Kidney (tissue), 14 donors: ENCODE measurements around the gene TGFBR2. TPM values are rescaled to one million over a fixed set of nuclear protein-coding genes. Genes with fewer than 3 reads are reported as not detected.

ENCODE experiments used
- DNase-seq, 5 donors: peaks; one replicate each; pipeline ENCODE4 v3.0.0-alpha.2; 2013 to 2020
- FAIRE-seq: peaks from 2 replicates; lab custom pipeline; 2012; peaks lifted over from hg19 to GRCh38; lab: Jason Lieb, UNC
- H3K27ac ChIP-seq, 2 donors: one replicate each; pipeline ENCODE4 v1.7.0; 2013; ENCODE audit warnings: low read depth in 2 of 2, low read length in 2 of 2, inconsistent platforms in 1 of 2
- H3K27me3 ChIP-seq: one replicate; pipeline ENCODE4 v1.7.1; 2013; ENCODE audit warnings: low read length, inconsistent platforms; ENCODE audit not compliant: control insufficient read depth, insufficient read depth
- H3K36me3 ChIP-seq, 3 donors: one replicate each; pipeline versions ENCODE4 v1.7.0 to v1.7.1; 2013; ENCODE audit warnings: low read length in 3 of 3, control low read depth in 1 of 3, inconsistent platforms in 1 of 3; ENCODE audit not compliant: insufficient read depth in 3 of 3, control insufficient read depth in 2 of 3
- H3K4me1 ChIP-seq, 3 donors: one replicate each; pipeline versions ENCODE4 v1.7.0 to v1.7.1; 2013; ENCODE audit warnings: low read length in 3 of 3, inconsistent platforms in 1 of 3, low read depth in 1 of 3; ENCODE audit not compliant: control insufficient read depth in 2 of 3, insufficient read depth in 2 of 3
- H3K4me3 ChIP-seq, 3 donors: one replicate each; pipeline versions ENCODE4 v1.7.0 to v1.8.1; 2013; ENCODE audit warnings: low read length in 3 of 3, control low read depth in 1 of 3, inconsistent platforms in 1 of 3
- H3K9ac ChIP-seq, 3 donors: one replicate each; pipeline versions ENCODE4 v1.7.0 to v1.7.1; 2013; ENCODE audit warnings: low read length in 3 of 3, control low read depth in 1 of 3, inconsistent platforms in 1 of 3
- H3K9me3 ChIP-seq, 3 donors: one replicate each; pipeline versions ENCODE4 v1.7.0 to v1.7.1; 2013; ENCODE audit warnings: low read length in 3 of 3, control low read depth in 1 of 3, inconsistent platforms in 1 of 3; ENCODE audit not compliant: control insufficient read depth in 2 of 3, insufficient read depth in 1 of 3
- intact Hi-C: fragments of 100-400 bp; cut with DNase I; formaldehyde crosslinking; loops from one replicate; pipeline ENCODE4 v1.11.1; 2022
- polyA plus RNA-seq: library from polyadenylated mRNA; stranded (reverse); fragments of 350-450 nt; fragmentation: Illumina TruSeq; extraction: RNeasy Lipid Tissue Mini Kit (QIAGEN cat#74804); gene quantifications from one replicate; pipeline ENCODE4 v1.2.3, GENCODE V29; 2014; ENCODE audit warnings: low read depth, low replicate concordance; ENCODE audit not compliant: insufficient read depth
- total RNA-seq: library from RNA; stranded (reverse); fragmentation: NEBNext Ultra II Directional; extraction: Animal tissue kit (Norgen Biotek cat#: 25700); gene quantifications from one replicate; pipeline ENCODE4 v1.2.1, GENCODE V29; 2021
- TF ChIP-seq, protein P1 (sequence below): IDR thresholded peaks from 3 replicates; pipeline ENCODE4 v1.5.1; 2012; ENCODE audit warnings: mild to moderate bottlenecking, moderate library complexity, borderline replicate concordance; ENCODE audit not compliant: insufficient read depth; ENCODE audit errors: extremely low read depth
- donor health status: control.
- donor health status: control.
- donor health status: control.
- donor health status: control.
- donor health status: control.
- donor health status: DM: yes; HTN: yes; CAD: no.
- donor health status: Normal renal cell carcinoma (clear cell type).

Gene TGFBR2
- total and polyA plus RNA-seq, 2 donors from 2014 or later, result 81.8 to 243 TPM

DNA sequence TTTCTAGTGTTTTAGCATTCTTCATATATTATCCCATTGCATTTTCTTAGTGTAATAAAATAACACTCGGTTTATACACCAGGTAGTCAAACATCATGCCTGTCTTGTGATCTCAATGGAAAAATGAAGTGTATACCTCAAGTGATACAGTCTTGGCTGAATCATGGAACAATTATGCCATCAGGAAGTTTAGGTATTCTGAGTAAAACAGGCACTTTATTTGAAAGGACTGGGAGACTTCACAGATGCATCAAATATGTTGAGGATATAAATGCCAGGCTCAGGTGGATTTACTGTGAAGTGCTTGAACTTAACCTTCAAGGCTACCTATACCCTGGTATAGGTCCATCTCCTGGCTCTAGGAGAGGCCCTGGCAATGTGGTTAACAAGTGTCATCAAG, 8.5 kb downstream of the TGFBR2 start:
- no peak overlapping the region for H3K9ac ChIP-seq
- no peak overlapping the region for H3K27ac ChIP-seq
- no peaks in the 10 kb centered on the region for H3K36me3 ChIP-seq
- FAIRE-seq (no peak), DNase-seq (no peak)
- no peaks in the 10 kb centered on the region for H3K9me3 ChIP-seq
- peaks cover 0 to 10% (median 6%) of the 10 kb centered on the region in 3 donors for H3K4me1 ChIP-seq
- H3K27me3 ChIP-seq, result no peaks in the 10 kb centered on the region
- no peak overlapping the region for H3K4me3 ChIP-seq
- TF ChIP-seq, protein P1, sequence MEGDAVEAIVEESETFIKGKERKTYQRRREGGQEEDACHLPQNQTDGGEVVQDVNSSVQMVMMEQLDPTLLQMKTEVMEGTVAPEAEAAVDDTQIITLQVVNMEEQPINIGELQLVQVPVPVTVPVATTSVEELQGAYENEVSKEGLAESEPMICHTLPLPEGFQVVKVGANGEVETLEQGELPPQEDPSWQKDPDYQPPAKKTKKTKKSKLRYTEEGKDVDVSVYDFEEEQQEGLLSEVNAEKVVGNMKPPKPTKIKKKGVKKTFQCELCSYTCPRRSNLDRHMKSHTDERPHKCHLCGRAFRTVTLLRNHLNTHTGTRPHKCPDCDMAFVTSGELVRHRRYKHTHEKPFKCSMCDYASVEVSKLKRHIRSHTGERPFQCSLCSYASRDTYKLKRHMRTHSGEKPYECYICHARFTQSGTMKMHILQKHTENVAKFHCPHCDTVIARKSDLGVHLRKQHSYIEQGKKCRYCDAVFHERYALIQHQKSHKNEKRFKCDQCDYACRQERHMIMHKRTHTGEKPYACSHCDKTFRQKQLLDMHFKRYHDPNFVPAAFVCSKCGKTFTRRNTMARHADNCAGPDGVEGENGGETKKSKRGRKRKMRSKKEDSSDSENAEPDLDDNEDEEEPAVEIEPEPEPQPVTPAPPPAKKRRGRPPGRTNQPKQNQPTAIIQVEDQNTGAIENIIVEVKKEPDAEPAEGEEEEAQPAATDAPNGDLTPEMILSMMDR, result no peak
- intact Hi-C loops, result no loop called here

DNA sequence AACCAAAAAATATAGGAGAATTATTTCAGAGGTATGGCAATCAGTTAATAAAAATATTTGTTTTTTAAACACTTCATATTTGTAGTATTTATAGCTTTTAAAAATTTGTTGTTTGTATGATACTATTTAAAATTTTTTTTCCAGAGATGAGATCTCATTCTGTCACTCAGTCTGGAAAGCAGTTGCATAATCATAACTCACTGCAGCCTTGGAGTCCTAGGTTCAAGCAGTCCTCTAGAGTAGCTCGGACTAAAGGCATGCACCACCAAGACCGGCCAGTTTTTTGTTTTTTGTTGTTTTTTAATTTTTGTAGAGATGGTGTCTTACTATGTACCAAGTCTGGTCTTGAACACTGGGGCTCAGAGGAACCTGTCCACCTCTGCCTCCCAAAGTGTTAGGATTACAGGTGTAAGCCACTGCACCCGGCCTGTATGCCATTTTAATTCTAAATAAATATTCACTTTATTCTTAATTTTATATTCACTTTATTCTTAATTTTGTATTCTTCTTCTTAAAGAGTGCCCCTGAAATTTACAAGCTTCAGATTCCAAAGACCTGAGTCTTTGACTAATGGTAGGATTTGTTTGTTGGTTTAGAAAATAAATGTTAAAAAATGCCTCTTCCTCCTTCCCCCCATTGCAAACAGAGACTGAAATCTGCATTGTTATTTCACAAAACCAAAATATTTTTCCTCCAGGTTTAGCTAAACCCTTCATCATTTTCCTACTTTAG, 9.4 kb downstream of the TGFBR2 start:
- no peaks in the 10 kb centered on the region for H3K9me3 ChIP-seq
- H3K4me1 ChIP-seq, result peaks cover 0 to 14% (median 6%) of the 10 kb centered on the region in 3 donors
- FAIRE-seq (peak; percentile 73), DNase-seq (no peak)
- TF ChIP-seq, protein P1, result no peak
- H3K27me3 ChIP-seq, result no peaks in the 10 kb centered on the region
- H3K4me3 ChIP-seq, result no peak overlapping the region
- intact Hi-C loops, result no loop called here
- H3K9ac ChIP-seq, result no peak overlapping the region
- H3K36me3 ChIP-seq, result no peaks in the 10 kb centered on the region
- no peak overlapping the region for H3K27ac ChIP-seq

DNA sequence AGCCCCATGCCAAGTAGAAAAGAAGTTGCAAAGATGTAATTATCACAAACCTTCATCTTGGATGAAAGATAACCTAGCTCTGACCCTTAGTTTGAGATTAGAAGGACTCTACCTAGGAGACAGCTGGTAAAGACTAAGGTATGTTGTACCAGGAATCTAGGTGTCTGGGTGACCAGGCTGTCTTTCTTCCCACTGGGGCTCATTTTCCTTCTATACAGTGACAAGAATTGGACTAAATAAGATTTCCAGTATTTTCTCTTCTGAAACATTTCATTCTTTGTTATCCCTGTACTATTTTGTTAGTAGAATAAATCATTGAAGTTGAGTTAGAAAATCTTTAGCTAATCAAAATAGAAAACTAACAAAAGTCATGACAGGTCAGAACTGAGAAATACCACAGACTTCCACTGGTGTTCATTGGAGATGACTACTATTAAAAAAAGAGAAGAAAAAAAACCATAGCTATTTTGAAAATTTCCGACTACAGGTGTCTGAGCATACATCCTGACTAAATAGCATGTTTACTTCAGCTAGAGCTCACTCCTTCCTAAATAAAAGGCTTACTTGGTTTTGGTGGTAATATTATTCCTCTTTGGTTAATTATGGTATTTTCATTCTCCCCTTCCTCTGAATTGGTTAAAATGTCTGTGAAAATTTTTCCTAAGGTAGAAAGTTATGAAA, 10.1 kb downstream of the TGFBR2 start:
- DNase-seq, result no peak
- no peaks in the 10 kb centered on the region for H3K36me3 ChIP-seq
- intact Hi-C loops, result no loop called here
- H3K9ac ChIP-seq, result no peak overlapping the region
- peak overlapping the region in 1 of 3 donors; percentile 28 for H3K4me3 ChIP-seq
- FAIRE-seq, result peak; percentile 38
- no peaks in the 10 kb centered on the region for H3K27me3 ChIP-seq
- H3K4me1 ChIP-seq, result peaks cover 0 to 14% (median 6%) of the 10 kb centered on the region in 3 donors
- TF ChIP-seq, protein P1, result no peak
- H3K9me3 ChIP-seq, result no peaks in the 10 kb centered on the region
- H3K27ac ChIP-seq, result no peak overlapping the region
